Brain microvascular endothelial cell (primary cell): ENCODE measurements around the gene CETN1.

ENCODE experiments used
- DNase-seq: peaks from one replicate; pipeline ENCODE4 v3.0.0-alpha.2; 2020
- H3K27ac ChIP-seq: fragments of 250-450 bp; sonication (Bioruptor Pico); 2 replicates; pipeline ENCODE4 v1.5.1; 2020; ENCODE audit warnings: mild to moderate bottlenecking, moderate library complexity
- H3K27me3 ChIP-seq: fragments of 250-450 bp; sonication (Bioruptor Pico); replicated peaks from 2 replicates; pipeline ENCODE4 v1.5.1; 2020; ENCODE audit warnings: mild to moderate bottlenecking
- H3K36me3 ChIP-seq: fragments of 250-450 bp; sonication (Bioruptor Pico); replicated peaks from 2 replicates; pipeline ENCODE4 v1.5.1; 2020; ENCODE audit warnings: mild to moderate bottlenecking
- H3K4me3 ChIP-seq: 2 replicates; pipeline ENCODE4 v1.5.1; 2011; ENCODE audit warnings: low read depth, mild to moderate bottlenecking, control low read depth, low read length, moderate library complexity
- CTCF ChIP-seq: IDR thresholded peaks from 2 replicates; pipeline ENCODE4 v1.5.1; 2011; ENCODE audit warnings: low read depth, mild to moderate bottlenecking, moderate library complexity, low read length, control low read depth, inconsistent platforms; ENCODE audit errors: missing control alignments
- in situ Hi-C: cut with HindIII; loops from 2 replicates; pipeline ENCODE4 v1.10.0; 2017; ENCODE audit warnings: low sequenced_read_pairs, low pct_ligation_motif_present

Gene CETN1

GRCh38 chr18:579238-579637 lies 942 bp upstream of the CETN1 start:
- Histone ChIP-seq H3K27ac (no peak overlapping the region), H3K36me3 (no peaks in the 10 kb centered on the region), H3K4me3 (no peak overlapping the region), H3K27me3 (peaks cover 17% of the 10 kb centered on the region)
- TF ChIP-seq CTCF = no peak
- no peak for DNase-seq
- in situ Hi-C loops = no loop called here

- Histone ChIP-seq H3K36me3 (no peaks in the 10 kb centered on the region), H3K27ac (no peak overlapping the region), H3K27me3 (peaks cover 1% of the 10 kb centered on the region), H3K4me3 (no peak overlapping the region)
- in situ Hi-C loops = no loop called here
- no peak for DNase-seq
- no peak for TF ChIP-seq CTCF
Measured at GRCh38 chr18:581096-581495, 916 bp downstream of the CETN1 start.

GRCh38 chr18:582465-582864 lies 2.3 kb downstream of the CETN1 start:
- Histone ChIP-seq H3K27me3 (no peaks in the 10 kb centered on the region), H3K36me3 (no peaks in the 10 kb centered on the region), H3K27ac (no peak overlapping the region), H3K4me3 (no peak overlapping the region)
- TF ChIP-seq CTCF = no peak
- no peak for DNase-seq
- in situ Hi-C loops = no loop called here

GRCh38 chr18:595068-595467 lies 14.9 kb downstream of the CETN1 start:
- no peak for TF ChIP-seq CTCF
- Histone ChIP-seq H3K36me3 (no peaks in the 10 kb centered on the region), H3K4me3 (no peak overlapping the region), H3K27me3 (peaks cover 30% of the 10 kb centered on the region), H3K27ac (no peak overlapping the region)
- in situ Hi-C loops = no loop called here
- no peak for DNase-seq

- Histone ChIP-seq H3K27me3 (peaks cover 33% of the 10 kb centered on the region), H3K4me3 (no peak overlapping the region), H3K36me3 (no peaks in the 10 kb centered on the region), H3K27ac (no peak overlapping the region)
- in situ Hi-C loops = no loop called here
- no peak for TF ChIP-seq CTCF
- DNase-seq = no peak
Measured at GRCh38 chr18:595571-595970, 15.4 kb downstream of the CETN1 start.

- H3K27me3 ChIP-seq = peaks cover 37% of the 10 kb centered on the region
Measured at GRCh38 chr18:596288-596881, 16.2 kb downstream of the CETN1 start.

More at GRCh38 chr18:596288-596881, 16.2 kb downstream of the CETN1 start:
- Histone ChIP-seq H3K4me3 (no peak overlapping the region), H3K27ac (no peak overlapping the region), H3K36me3 (no peaks in the 10 kb centered on the region)
- in situ Hi-C loops = no loop called here
- TF ChIP-seq CTCF = no peak
- no peak for DNase-seq
